Measurements from ENCODE around the gene SUN5. TPM values are rescaled to one million over a fixed set of nuclear protein-coding genes. Genes with fewer than 3 reads are reported as not detected.

The SUN5 gene
- total and polyA plus RNA-seq, 3 experiments from 2014 or later, result not detected

DNA sequence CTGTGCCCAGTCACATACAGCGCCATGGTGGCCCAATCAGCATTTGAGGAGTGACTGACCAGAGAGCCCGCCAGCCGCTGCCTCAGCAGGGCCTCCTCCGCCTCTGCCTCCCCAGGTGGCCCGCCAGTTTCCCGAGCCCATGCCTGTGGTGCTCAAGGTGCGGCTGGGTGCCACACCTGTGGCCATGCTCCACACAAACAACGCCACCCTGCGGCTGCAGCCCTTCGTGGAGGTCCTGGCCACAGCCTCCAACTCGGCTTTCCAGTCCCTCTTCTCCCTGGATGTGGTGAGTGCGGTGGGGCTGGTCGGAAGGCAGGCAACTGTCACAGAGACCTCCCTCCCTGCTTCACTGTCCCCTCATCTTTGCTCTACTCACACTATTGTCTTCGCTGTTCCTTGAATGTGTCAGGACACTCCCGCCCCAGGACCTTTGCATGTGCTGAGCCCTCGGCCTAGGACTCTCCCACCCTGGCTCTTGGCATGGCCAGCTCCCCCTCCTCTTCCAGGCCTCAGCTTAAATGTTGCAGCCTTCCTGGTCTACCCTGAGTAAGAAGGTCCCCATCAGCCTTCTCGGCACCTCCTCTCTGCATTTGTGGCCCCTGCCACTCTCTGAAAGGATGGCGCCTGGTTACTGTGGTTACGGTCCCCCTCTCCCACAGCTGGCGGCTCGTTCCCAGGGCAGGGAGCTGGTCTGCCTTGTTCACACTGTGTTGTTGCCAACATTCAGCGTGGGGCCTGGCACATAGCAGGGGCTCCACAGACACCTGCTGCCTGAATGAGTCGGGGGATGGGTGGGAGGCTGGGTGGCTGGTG is 15.4 kb upstream of the SUN5 start:
- no peak for DNase-seq
- Histone ChIP-seq H3K27me3 (ENCODE audit: insufficient read depth, low read length, poor library complexity, severe bottlenecking) (no peaks in the 10 kb centered on the region), H3K36me3 (ENCODE audit: insufficient read depth, low read length) (no peaks in the 10 kb centered on the region), H3K27ac (ENCODE audit: low read depth, low read length) (no peak overlapping the region), H3K4me1 (ENCODE audit: insufficient read depth, low read length) (no peaks in the 10 kb centered on the region), H3K4me3 (ENCODE audit: low read length) (no peak overlapping the region), H3K9me3 (ENCODE audit: low read length) (no peaks in the 10 kb centered on the region)
- CTCF ChIA-PET, result interaction anchor here (1.2 kb wide), 1 partner anchor 10 kb away, joined by 3 read pairs; no protein-coding TSS in a partner anchor
- H3K9me3 Mint-ChIP-seq, result no peaks in the 10 kb centered on the region
- H3K4me1 Mint-ChIP-seq, result peaks cover 5 to 7% (median 6%) of the 10 kb centered on the region in 3 donors
- no peaks in the 10 kb centered on the region for H3K36me3 Mint-ChIP-seq
- POLR2A ChIA-PET, result no interaction called here
- H3K27ac Mint-ChIP-seq, result peak overlapping the region in 1 of 8 donors; percentile 65
- H3K27me3 Mint-ChIP-seq, result no peaks in the 10 kb centered on the region
- no peak overlapping the region for H3K4me3 Mint-ChIP-seq

DNA sequence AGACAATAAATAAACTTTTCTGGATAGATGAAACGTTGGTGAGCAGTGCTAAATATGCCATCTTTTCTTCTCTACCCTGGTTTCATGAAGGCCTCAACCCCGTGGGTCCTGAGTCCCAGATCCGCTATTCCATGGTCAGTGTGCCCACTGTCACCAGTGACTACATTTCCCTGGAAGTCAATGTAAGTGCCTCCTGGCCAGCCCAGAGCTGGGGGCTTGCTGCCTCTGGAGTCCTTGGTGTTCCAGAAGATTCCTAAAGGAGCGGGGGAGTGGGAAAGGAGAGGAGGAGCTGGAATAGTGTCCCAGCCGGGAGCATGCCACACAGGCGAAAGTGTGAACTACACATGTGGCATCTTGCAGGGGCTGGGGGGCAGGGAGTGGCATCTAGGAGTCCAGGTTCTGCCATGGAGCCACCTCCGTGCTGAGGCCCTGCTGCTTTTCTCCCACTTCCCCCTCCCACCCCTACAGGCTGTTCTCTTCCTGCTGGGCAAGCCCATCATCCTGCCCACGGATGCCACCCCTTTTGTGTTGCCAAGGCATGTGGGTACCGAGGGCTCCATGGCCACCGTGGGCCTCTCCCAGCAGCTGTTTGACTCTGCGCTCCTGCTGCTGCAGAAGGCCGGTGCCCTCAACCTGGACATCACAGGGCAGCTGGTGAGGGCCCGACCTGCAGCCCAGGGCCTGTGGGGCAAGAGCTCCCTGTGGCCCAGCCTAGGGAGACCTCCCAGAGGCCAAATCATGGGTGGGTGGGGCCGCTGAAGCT is 14.1 kb upstream of the SUN5 start:
- Histone ChIP-seq H3K4me1 (ENCODE audit: insufficient read depth, low read length) (no peaks in the 10 kb centered on the region), H3K9me3 (ENCODE audit: low read length) (no peaks in the 10 kb centered on the region), H3K4me3 (ENCODE audit: low read length) (no peak overlapping the region), H3K27me3 (ENCODE audit: insufficient read depth, low read length, poor library complexity, severe bottlenecking) (no peaks in the 10 kb centered on the region), H3K27ac (ENCODE audit: low read depth, low read length) (no peak overlapping the region), H3K36me3 (ENCODE audit: insufficient read depth, low read length) (no peaks in the 10 kb centered on the region)
- Mint-ChIP-seq H3K27ac (no peak overlapping the region), H3K4me3 (no peak overlapping the region), H3K36me3 (no peaks in the 10 kb centered on the region), H3K9me3 (no peaks in the 10 kb centered on the region), H3K27me3 (no peaks in the 10 kb centered on the region), H3K4me1 (peaks cover 5 to 7% (median 6%) of the 10 kb centered on the region in 3 donors)
- no peak for DNase-seq
- CTCF ChIA-PET, result no interaction called here
- POLR2A ChIA-PET, result no interaction called here

DNA sequence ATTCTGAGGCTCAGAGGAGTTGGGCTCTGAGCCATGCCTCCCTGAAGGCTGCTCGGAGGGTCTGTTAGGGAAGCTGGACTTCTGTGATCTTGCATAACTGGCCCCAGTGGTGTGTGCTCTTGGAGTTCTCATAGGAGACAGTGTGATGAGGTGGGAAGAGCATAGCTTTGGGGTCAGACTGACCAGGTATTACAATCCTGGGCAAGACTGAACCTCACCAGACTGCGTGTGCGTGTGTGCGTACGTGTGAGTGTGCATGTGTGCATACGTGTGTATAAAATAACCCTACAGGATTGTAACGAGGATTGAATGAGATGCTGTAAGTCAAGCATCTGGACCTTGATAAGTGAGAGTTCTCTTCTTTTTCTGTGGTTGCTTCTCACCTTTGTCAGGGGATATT is 13.3 kb upstream of the SUN5 start:
- H3K9me3 Mint-ChIP-seq, result no peaks in the 10 kb centered on the region
- ChIA-PET CTCF (no interaction called here), POLR2A (no interaction called here)
- H3K9me3 ChIP-seq (ENCODE audit: low read length), result no peaks in the 10 kb centered on the region
- no peak for DNase-seq
- H3K27me3 ChIP-seq (ENCODE audit: insufficient read depth, low read length, poor library complexity, severe bottlenecking), result no peaks in the 10 kb centered on the region
- H3K36me3 ChIP-seq (ENCODE audit: insufficient read depth, low read length), result no peaks in the 10 kb centered on the region
- H3K4me3 Mint-ChIP-seq, result no peak overlapping the region
- H3K36me3 Mint-ChIP-seq, result no peaks in the 10 kb centered on the region
- H3K4me1 ChIP-seq (ENCODE audit: insufficient read depth, low read length), result no peaks in the 10 kb centered on the region
- H3K4me1 Mint-ChIP-seq, result peaks cover 5 to 7% (median 6%) of the 10 kb centered on the region in 3 donors
- no peaks in the 10 kb centered on the region for H3K27me3 Mint-ChIP-seq
- H3K27ac Mint-ChIP-seq, result no peak overlapping the region
- no peak overlapping the region for H3K27ac ChIP-seq (ENCODE audit: low read depth, low read length)
- H3K4me3 ChIP-seq (ENCODE audit: low read length), result no peak overlapping the region

DNA sequence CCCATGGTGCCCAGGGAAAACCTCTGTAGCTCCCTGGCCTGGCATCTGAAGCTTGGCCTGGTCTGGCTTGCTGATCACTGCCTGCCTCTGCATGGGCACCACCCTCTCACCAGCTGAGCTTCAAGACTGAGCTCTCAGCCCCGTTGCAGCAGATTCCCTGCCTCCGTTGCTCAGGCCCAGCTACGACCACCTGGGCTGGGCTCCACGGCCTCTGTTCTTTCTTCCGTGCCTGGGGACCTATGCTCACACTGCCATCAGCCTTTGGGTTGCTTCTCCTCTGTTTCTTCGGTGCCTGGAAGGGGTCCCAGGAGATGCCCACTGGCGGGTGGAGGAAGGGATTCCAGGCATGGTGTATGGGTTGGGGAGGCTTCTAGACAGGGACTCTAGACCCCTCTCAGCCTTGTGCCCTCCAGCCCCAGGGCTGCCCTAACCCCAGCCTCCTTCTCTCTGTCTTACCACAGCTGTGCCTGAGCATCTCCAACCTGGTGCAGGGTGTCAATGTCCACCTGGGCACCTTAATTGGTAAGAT is 12.4 kb upstream of the SUN5 start:
- Histone ChIP-seq H3K4me3 (ENCODE audit: low read length) (no peak overlapping the region), H3K27ac (ENCODE audit: low read depth, low read length) (no peak overlapping the region), H3K9me3 (ENCODE audit: low read length) (no peaks in the 10 kb centered on the region), H3K4me1 (ENCODE audit: insufficient read depth, low read length) (no peaks in the 10 kb centered on the region), H3K27me3 (ENCODE audit: insufficient read depth, low read length, poor library complexity, severe bottlenecking) (no peaks in the 10 kb centered on the region), H3K36me3 (ENCODE audit: insufficient read depth, low read length) (no peaks in the 10 kb centered on the region)
- ChIA-PET CTCF (no interaction called here), POLR2A (no interaction called here)
- DNase-seq, result no peak
- Mint-ChIP-seq H3K4me1 (peaks cover 5 to 7% (median 6%) of the 10 kb centered on the region in 3 donors), H3K27ac (peak overlapping the region in 1 of 8 donors; percentile 11), H3K36me3 (no peaks in the 10 kb centered on the region), H3K27me3 (no peaks in the 10 kb centered on the region), H3K9me3 (no peaks in the 10 kb centered on the region), H3K4me3 (no peak overlapping the region)

DNA sequence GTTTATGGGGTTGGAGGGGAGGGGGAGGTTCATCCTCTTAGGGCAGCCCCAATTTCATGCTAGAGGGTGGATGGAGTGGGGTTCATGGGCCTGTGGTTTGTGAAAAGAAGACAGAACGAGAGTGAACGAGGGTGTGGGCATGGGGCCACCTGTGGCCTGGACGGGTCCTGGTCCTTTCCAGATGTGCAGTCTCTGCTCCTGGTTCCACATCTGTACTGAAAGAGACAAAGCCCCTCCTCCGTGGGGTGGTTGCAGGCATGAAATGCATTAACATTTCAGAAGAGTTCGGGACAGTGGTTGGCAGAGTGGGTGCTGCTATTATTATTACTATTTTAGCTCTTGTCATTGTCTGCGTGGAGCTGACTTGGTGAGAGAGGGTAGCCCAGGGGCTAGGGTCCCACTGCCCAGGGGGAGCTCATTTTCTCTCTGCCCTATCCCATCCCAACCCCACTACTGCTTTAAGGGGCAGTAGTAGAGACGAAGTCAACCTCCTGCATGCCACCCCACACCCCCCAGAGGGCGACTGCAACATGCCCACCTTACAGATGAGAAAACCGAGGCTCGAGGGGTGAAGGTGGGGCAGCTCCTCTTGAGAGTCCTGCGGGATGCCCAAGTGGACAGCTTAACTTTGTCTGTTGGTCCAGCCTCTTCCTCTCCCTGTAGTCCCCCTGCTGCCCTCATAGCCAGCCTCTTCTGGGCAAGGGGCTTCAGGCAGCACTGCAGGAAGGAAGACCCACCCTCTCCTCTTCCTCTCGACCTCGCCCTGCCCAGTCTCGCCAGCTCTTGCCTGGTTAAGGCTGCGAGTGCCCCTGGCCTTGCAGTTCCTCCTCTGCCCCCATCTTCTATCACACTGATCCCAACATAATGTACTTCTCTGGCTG is 11.7 kb upstream of the SUN5 start:
- H3K36me3 ChIP-seq (ENCODE audit: insufficient read depth, low read length), result no peaks in the 10 kb centered on the region
- no peak overlapping the region for H3K4me3 ChIP-seq (ENCODE audit: low read length)
- H3K4me3 Mint-ChIP-seq, result peak overlapping the region in 1 of 7 donors; percentile 48
- H3K27ac Mint-ChIP-seq, result peak overlapping the region in 2 of 8 donors; percentile 11 to 58
- no peaks in the 10 kb centered on the region for H3K4me1 ChIP-seq (ENCODE audit: insufficient read depth, low read length)
- H3K27ac ChIP-seq (ENCODE audit: low read depth, low read length), result no peak overlapping the region
- H3K4me1 Mint-ChIP-seq, result peaks cover 5 to 7% (median 6%) of the 10 kb centered on the region in 3 donors
- no peaks in the 10 kb centered on the region for H3K36me3 Mint-ChIP-seq
- H3K9me3 ChIP-seq (ENCODE audit: low read length), result no peaks in the 10 kb centered on the region
- CTCF ChIA-PET, result no interaction called here
- POLR2A ChIA-PET, result no interaction called here
- no peaks in the 10 kb centered on the region for H3K9me3 Mint-ChIP-seq
- H3K27me3 Mint-ChIP-seq, result peaks cover 0 to under 1% of the 10 kb centered on the region in 2 donors
- H3K27me3 ChIP-seq (ENCODE audit: insufficient read depth, low read length, poor library complexity, severe bottlenecking), result no peaks in the 10 kb centered on the region
- DNase-seq, result no peak

DNA sequence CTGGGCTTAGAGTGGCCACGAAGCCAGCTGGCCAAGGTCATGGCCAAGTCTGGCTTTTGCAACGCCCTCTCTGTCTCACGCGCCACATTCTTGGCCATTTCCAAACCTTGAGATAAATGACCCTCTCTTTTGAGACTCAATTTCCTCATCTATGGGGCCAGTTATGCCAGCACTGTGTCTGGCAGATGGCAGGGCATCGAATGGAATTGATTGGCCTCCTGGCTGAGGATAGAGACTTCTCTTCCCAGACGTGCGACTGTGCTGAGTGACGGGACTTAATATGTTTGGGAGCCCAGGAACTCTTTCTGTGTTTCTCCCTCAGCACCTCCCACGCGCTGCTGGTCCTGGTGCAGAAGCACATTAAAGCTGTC is 10.9 kb upstream of the SUN5 start:
- H3K4me3 Mint-ChIP-seq, result no peak overlapping the region
- H3K27me3 ChIP-seq (ENCODE audit: insufficient read depth, low read length, poor library complexity, severe bottlenecking), result no peaks in the 10 kb centered on the region
- H3K4me1 ChIP-seq (ENCODE audit: insufficient read depth, low read length), result no peaks in the 10 kb centered on the region
- DNase-seq, result no peak
- POLR2A ChIA-PET, result no interaction called here
- H3K36me3 ChIP-seq (ENCODE audit: insufficient read depth, low read length), result no peaks in the 10 kb centered on the region
- no peaks in the 10 kb centered on the region for H3K9me3 Mint-ChIP-seq
- CTCF ChIA-PET, result no interaction called here
- no peaks in the 10 kb centered on the region for H3K36me3 Mint-ChIP-seq
- H3K27ac ChIP-seq (ENCODE audit: low read depth, low read length), result no peak overlapping the region
- peak overlapping the region in 1 of 8 donors; percentile 32 for H3K27ac Mint-ChIP-seq
- H3K27me3 Mint-ChIP-seq, result peaks cover 0 to 3% of the 10 kb centered on the region in 2 donors
- H3K9me3 ChIP-seq (ENCODE audit: low read length), result no peaks in the 10 kb centered on the region
- peaks cover 5 to 7% (median 6%) of the 10 kb centered on the region in 3 donors for H3K4me1 Mint-ChIP-seq
- H3K4me3 ChIP-seq (ENCODE audit: low read length), result no peak overlapping the region

DNA sequence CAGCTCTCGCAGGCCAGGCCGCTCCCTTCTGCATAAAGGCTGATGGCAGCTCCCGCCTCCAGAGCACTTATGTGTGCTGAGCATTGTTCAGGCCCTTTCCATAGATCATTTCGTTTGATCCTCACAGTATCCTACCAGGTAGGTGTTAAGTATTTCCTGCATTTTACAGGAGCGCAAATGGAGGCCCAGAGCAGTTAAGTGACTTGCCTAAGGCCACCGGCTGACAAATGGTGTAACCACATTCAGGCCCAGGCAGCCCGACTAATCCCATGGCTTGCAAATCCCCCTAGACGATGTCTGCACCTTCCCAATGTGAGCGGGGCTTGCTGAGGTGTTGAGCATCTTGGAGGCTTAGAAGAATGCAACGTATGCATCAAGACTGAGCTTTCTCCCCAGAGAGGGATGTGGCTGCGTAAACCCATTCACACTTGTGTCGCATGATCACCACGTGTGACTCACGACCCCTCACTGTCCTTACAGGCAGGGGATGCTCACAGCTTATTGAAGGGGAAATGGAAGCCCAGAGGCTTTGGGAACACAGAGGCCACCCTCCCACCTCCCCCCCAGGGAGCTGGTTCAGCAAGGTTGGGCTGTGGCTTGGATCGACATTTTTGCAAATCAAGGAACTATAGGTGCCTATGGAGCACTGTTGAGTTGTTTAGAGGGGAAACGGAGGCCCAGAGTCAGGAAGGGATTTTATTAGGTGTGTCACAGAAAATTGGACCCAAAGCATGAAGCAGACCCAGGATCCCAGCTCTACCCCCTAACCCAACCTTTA is 10.3 kb upstream of the SUN5 start:
- no peak for DNase-seq
- POLR2A ChIA-PET, result no interaction called here
- H3K9me3 Mint-ChIP-seq, result no peaks in the 10 kb centered on the region
- Histone ChIP-seq H3K9me3 (ENCODE audit: low read length) (no peaks in the 10 kb centered on the region), H3K27ac (ENCODE audit: low read depth, low read length) (no peak overlapping the region), H3K4me3 (ENCODE audit: low read length) (no peak overlapping the region), H3K36me3 (ENCODE audit: insufficient read depth, low read length) (no peaks in the 10 kb centered on the region), H3K4me1 (ENCODE audit: insufficient read depth, low read length) (no peaks in the 10 kb centered on the region), H3K27me3 (ENCODE audit: insufficient read depth, low read length, poor library complexity, severe bottlenecking) (no peaks in the 10 kb centered on the region)
- H3K4me1 Mint-ChIP-seq, result peaks cover 5 to 7% (median 6%) of the 10 kb centered on the region in 3 donors
- H3K27me3 Mint-ChIP-seq, result peaks cover 0 to 3% of the 10 kb centered on the region in 2 donors
- CTCF ChIA-PET, result no interaction called here
- peak overlapping the region in 1 of 7 donors; percentile 36 for H3K4me3 Mint-ChIP-seq
- H3K27ac Mint-ChIP-seq, result peak overlapping the region in 3 of 8 donors; percentile 32 to 66 (median 44)
- no peaks in the 10 kb centered on the region for H3K36me3 Mint-ChIP-seq

Data from CD8-positive, alpha-beta memory T cell (primary cell).